GM21367 (cell line): ENCODE data around the gene HESX1.

Experiments used
- ATAC-seq: cut with Tn5 transposase; IDR thresholded peaks from one replicate; pipeline ENCODE4 v1.9.1; 2021; ENCODE audit not compliant: unreplicated experiment

The HESX1 gene

GRCh38 chr3:57168151-57168550 is 31.6 kb downstream of the HESX1 start:
- no peak for ATAC-seq

DNA sequence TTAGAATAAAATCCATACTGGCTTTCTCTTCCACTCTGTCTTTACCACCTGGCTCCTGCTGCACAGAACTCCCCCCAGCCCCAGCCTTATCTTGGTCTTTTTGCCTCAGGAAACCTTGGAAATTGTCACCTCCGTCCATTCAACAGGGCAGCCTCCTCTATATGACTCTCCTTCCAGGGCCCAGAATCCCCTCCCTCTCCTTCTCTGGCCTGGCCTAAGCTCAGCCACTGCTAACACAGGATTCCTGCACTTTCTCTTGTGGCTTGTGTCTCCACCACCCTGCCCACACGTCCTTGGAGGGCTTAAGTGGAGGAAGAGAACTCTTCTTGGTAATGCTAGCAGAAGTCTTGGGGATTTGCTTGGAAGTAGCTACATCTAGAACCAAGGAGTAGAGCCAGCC is 33.1 kb downstream of the HESX1 start:
- no peak for ATAC-seq

DNA sequence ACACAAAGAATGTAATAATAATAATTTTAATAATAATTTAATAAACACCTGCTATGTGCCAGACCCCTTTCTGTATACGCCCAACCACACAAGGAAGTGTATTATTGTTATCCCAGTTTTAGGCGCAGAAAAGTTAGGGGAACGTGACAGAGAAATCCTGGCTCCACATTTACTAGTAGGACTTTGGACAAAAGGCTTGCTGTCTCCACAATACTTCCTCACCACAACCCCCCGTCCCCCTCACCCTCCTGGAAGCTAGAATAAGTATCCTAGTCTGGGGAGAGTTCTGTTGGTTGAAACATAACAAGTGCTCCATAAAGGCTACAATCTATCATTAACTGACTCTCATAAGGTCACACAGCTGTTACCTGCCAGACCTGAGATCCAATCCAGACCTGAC is 34.1 kb downstream of the HESX1 start:
- no peak for ATAC-seq

DNA sequence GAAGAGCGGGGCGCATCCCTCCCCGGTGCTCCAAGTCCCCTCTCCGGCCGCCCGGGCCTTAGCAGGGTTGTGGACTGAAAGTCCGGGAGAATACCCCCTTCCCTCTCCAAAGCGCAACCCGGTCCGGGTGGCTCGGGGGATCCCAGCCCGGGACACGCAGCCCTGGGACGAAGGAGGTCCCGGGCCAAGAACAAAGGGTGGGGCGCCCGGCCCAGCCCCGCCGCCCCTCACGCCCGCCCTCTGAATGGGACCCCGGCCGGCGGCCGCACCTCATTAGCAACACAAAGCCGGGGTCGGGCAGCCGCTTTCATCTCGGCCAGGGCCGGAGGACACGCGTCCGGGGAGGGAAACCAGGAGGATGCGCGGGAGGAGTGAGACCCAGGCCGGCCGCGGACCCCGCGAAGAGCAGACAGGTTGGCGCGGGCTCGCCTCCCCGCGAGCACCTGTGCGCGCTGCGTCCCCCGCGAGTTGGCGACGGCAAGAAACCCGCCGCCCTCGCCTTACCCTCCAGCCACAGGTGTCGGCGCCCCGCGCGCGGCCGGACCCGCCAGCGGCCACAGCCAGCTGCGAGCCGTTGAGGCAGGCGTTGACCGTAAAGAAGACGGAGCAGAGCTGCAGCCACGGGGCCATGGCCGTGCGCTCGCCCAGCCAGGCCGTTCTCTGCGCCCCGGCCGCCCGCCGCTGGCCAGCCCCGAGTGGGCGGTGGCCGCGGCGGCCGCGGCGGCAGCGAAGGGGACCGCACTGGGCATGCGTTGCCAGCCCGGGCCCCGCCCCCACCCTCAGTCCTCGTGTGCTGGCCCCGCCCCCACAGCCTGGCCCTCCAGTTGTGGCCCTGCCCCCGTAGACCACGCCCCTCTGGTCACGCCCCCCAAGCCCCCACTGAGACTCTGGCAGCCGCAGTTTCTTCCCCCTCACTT is 34.9 kb downstream of the HESX1 start, which contains the start of gene IL17RD:
IL17RD (minus strand) TSS at position 697 of the 917 bp plus-strand sequence; CDS start at position 630, 67 bp downstream.
- no peak for ATAC-seq

DNA sequence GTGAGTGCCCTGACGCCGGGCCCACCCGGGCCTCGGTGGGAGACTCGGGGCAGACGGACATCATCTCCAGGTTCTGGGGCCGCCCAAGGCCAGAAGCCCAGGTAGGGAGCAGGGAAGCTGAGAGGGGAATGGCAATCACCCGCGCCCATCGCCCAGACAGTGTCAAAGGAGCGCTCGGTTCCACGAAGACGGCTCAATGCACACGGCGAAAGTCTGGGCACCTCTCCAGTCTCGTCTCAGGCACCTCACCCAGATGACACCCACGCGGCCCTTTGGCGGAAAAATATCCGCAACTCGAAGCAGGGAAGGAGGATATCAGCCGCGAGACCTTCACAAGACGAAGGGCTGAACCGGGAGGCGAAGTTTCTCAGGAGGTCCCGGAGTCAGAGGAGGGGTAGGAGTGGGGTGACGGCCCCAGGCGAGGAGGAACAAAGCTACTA is 35.5 kb downstream of the HESX1 start:
- no peak for ATAC-seq

GRCh38 chr3:57163751-57164150 is 36.0 kb downstream of the HESX1 start:
- no peak for ATAC-seq

DNA sequence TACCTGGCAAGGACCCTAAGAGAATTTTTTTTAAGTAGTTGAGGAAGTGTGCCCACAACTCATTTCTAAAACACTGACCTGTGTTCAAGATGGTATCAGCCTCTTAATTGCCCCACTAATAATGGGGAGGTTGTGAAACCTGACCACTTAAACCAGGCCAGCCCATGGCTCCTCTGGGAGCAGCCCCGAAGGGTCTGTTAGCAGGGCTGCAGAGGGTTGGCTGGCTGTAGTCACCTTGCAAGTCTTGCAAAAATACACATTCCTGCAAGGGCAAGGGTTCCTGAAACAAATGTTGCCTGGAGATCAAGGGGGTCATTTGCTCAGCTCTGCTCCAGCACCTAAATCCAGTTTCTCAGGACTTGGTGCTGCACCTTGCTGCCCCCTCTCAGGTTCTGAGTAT is 37.9 kb downstream of the HESX1 start:
- no peak for ATAC-seq

DNA sequence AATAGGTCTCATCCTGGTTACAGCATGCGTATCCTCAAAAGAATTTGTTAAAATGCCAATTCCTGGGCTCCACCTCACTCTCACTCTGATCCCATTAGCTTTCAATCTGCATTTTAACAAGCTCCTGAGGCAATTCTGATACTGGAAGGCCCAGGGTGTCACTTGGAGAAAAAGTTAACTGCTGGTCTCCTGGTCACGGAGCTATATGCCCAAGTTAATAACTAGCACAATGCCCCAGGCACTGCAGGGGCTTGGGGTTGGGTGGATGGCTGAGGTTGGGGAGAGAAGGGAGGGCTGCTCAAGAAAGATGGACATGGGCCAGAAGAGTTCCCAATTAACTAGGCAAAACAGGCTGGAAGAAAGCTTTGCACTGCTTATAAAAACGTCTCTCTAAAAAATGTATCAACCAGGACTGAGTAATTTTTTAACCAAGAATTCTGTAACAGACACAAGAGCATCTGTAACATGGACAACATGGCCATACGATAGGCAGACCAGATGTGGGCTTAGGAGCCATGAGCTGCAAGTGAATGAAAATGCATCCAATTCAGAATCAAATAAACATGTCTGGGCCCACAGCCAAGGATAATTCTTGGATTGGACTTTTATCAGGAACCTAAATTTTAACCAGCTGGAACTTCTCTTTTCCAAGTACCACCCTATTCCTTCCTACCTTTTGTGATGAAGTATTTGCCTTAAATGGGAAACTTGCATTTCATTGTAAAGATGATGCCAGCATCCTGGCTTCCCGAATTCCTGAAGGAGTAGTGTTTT is 38.8 kb downstream of the HESX1 start:
- ATAC-seq, result no peak

GRCh38 chr3:57160076-57160764 is 39.6 kb downstream of the HESX1 start:
- no peak for ATAC-seq

DNA sequence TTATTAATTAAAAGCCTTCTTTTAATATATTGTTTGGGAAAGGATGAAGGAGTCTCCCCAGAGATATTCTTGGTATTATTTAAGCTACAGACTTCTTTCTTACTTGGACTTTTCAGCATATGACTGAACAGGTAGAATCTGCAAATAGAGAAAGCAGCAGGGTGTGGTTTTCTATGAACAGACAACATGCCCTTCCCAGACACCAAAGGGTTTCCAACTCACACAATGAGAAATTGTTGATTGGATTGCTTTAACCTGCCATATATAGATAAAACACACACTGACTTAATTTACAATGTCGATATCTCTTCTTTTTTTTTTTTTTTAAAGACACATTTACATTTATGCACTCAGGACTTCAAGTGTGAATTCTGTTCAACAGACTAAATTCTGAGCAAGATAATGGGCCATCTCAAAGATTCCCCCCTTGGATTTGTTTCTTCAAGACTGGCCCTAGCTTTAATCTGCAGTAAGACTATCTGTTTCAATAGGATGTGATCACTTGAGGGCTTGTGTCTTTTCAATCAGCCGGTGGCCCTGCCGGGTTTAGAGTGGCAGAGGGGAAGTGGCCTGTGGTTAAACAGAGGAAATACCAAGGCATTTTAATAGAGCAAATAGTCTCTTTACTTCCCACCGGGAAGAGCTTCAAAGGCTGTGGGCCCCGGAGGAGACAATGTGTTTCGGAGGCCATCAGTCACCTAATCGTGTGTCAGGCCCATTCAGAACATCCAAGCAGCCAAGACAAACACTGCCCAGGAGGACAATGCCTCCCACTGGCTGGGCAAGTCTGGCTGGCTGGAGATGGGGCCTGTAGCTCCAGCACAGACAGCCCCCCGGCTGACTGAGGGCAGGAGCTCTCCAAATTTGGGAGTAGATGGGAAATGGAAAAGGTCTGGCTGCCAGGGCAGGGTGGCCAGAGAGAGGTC is 40.7 kb downstream of the HESX1 start:
- ATAC-seq, result no peak

DNA sequence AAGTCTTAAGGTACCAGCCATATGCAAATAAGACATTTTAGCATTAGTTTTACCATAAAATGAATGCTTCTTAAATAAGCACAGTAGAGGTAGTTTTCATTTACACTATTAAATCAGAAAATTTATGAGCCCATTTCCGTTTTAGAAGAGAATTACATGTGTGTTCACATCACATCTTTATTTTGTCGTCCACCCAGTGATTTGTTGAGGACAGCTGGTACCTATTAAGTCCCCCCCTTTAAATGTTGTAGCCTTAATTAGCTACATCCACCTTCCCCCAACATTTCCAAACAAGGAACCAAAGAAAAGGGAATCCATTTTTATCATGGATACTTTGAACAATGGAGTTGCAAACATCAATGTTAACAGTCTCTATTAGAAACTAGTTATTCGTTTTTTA is 41.5 kb downstream of the HESX1 start:
- ATAC-seq, result no peak

- ATAC-seq, result no peak
These were observed 42.2 kb downstream of the HESX1 start for GRCh38 chr3:57157545-57157944.

GRCh38 chr3:57155310-57155643 is 44.5 kb downstream of the HESX1 start:
- no peak for ATAC-seq

DNA sequence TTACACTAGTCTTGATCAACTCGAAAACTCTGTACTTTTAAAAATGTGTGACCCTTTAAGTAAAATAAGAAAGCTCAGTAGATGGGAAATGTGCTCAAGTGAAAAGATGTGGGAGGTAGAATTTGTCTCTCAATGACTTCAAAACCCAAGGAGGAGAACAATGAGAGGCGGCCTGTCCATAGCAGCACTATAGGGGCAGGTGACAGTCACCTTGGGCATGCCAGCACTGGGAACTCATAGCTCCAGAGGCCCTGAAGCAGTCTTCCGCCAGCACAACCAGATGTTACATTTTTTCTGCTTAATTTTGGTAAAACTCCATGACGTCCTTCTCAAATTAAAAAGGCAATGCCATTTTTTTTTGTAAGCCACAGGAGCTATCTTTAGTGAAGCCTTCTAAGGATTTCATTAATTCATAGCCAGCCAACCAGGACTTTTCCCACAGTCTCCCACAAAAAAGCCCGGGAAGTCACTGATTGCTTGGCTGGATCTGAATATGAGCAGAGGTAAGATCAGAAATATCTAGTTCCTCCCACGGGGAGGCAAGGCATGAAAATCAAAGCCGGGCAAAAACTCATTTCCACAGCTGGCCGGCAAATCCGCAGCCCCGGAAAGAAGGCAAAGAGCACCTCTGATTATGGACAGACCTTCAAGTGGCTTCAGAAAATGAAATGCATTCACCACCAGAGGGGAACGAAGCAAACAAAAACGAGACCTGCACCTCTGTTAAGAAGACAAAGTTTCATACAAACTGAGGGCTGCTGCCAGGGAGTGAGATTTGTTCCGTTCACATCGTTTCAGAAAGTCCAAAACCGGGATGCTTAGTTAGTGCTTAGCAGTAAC is 45.1 kb downstream of the HESX1 start:
- no peak for ATAC-seq

GRCh38 chr3:57152151-57153143 is 47.3 kb downstream of the HESX1 start:
- ATAC-seq, result no peak

DNA sequence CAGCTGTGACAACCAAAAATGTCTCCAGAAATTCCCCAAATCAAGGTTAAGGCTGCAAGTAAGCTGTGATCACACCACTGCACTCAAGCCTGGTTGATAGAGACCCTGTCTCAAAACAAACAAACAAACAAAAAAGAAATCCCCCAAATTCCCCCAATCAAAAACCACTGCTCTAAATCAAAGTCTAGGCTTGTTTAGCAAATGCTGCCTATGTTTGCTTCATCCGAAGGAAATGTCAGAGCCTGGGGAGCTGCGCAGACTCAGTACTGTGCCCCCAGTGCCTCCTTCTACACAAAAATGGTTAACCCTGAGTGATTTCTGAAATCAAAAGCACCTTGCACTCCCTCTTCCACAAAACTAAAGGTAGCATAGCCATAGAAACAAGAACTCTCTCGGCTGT is 48.0 kb downstream of the HESX1 start:
- no peak for ATAC-seq

- no peak for ATAC-seq
These were observed 48.7 kb downstream of the HESX1 start for GRCh38 chr3:57151021-57151449.

GRCh38 chr3:57150113-57150581 is 49.6 kb downstream of the HESX1 start:
- no peak for ATAC-seq
